ENCODE data around the gene SUMO3. TPM values are rescaled to one million over a fixed set of nuclear protein-coding genes. Genes with fewer than 3 reads are reported as not detected.

The SUMO3 gene
- total RNA-seq, 1 experiment from 2014 or later = 62.3 TPM

DNA sequence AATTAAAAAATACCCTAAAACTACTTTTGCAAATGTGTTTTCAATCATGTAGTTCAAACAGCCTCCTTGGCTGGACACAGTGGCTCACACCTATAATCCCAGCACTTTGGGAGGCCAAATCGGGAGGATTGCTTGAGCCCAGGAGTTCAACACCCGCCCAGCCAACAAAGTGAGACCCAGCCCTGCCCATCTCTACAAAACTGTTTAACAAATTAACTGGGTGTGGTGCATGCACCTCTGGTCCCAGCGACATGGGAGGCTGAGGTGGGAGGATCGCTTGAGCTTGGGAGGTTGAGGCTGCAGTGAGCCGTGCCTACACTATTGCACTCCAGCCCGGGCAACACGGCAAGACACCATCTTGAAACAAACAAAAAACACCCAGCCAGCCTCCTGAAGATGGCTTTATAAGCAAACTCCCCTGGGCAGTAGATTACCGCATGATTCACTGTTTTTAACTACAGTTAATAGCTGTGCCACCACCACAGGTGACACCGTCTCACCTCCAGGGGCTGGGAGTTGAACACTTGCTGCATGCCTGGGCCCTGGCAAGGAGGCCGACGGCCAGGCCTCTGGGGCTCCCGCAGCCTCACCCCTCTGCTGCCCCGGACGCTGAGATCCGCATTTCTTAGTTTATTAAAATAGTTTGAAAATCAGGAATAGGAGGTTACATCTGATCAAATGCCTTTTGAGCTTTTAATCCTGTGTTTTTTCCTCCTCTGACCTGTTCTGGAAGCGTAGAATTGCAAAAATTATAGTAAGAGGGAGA lies 39.4 kb upstream of the SUMO3 start:
- H3K4me3 Mint-ChIP-seq (ENCODE audit: unreplicated experiment) = no peak overlapping the region
- peaks cover 98% of the 10 kb centered on the region for H3K36me3 Mint-ChIP-seq (ENCODE audit: insufficient read depth, unreplicated experiment)
- no TSS peak for BruUV-seq (replicated peaks)
- TF ChIP-seq, protein P1, sequence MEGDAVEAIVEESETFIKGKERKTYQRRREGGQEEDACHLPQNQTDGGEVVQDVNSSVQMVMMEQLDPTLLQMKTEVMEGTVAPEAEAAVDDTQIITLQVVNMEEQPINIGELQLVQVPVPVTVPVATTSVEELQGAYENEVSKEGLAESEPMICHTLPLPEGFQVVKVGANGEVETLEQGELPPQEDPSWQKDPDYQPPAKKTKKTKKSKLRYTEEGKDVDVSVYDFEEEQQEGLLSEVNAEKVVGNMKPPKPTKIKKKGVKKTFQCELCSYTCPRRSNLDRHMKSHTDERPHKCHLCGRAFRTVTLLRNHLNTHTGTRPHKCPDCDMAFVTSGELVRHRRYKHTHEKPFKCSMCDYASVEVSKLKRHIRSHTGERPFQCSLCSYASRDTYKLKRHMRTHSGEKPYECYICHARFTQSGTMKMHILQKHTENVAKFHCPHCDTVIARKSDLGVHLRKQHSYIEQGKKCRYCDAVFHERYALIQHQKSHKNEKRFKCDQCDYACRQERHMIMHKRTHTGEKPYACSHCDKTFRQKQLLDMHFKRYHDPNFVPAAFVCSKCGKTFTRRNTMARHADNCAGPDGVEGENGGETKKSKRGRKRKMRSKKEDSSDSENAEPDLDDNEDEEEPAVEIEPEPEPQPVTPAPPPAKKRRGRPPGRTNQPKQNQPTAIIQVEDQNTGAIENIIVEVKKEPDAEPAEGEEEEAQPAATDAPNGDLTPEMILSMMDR (IDR thresholded peaks at IDR 0.05; ENCODE audit: unreplicated experiment) = no peak
- intact Hi-C loops (cut with micrococcal nuclease) = no loop called here
- CTCF ChIA-PET = interaction anchor here (0.9 to 1.2 kb wide), 2 partner anchors 10 kb away, joined by 3 to 4 read pairs; no protein-coding TSS in a partner anchor
- POLR2A ChIA-PET = interaction anchor here (1.1 to 1.4 kb wide), 4 partner anchors 11 to 56 kb away, joined by 4 to 6 read pairs (median 5); no protein-coding TSS in a partner anchor
- H3K27ac Mint-ChIP-seq (ENCODE audit: low read depth, unreplicated experiment) = no peak overlapping the region
- no peaks in the 10 kb centered on the region for H3K9me3 Mint-ChIP-seq (ENCODE audit: unreplicated experiment)
- DNase-seq (ENCODE audit: unreplicated experiment) = no peak
- H3K4me1 Mint-ChIP-seq (ENCODE audit: insufficient read depth, unreplicated experiment) = peaks cover 24% of the 10 kb centered on the region
- no peaks in the 10 kb centered on the region for H3K27me3 Mint-ChIP-seq (ENCODE audit: insufficient read depth, unreplicated experiment)

DNA sequence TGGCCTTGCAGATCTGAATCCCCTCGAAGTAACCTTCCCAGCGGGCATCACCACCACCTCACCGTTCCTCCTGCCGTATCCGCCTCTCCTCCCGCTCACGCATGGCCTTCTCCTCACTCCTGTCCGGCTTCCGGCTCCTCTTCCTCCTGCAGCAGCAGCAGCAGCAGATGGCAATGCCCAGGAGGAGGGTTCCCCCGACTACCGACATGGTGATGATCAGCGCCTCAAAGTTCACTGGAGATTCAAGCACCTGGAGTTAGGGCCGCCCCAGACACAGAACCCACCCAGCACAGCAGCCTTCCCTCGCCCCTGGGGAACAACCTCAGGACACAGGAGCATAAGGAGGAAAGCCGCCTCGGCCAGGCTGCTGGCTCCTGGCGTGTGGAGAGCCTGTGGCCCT lies 38.3 kb upstream of the SUMO3 start:
- ChIA-PET CTCF (no interaction called here), POLR2A (interaction anchor here (1.9 kb wide), 1 partner anchor 61 kb away, joined by 6 read pairs; no protein-coding TSS in a partner anchor)
- Mint-ChIP-seq H3K9me3 (ENCODE audit: unreplicated experiment) (no peaks in the 10 kb centered on the region), H3K27me3 (ENCODE audit: insufficient read depth, unreplicated experiment) (no peaks in the 10 kb centered on the region), H3K27ac (ENCODE audit: low read depth, unreplicated experiment) (no peak overlapping the region), H3K4me1 (ENCODE audit: insufficient read depth, unreplicated experiment) (peaks cover 17% of the 10 kb centered on the region), H3K36me3 (ENCODE audit: insufficient read depth, unreplicated experiment) (peaks cover 98% of the 10 kb centered on the region), H3K4me3 (ENCODE audit: unreplicated experiment) (no peak overlapping the region)
- DNase-seq (ENCODE audit: unreplicated experiment) = no peak
- BruUV-seq (replicated peaks) = no TSS peak
- intact Hi-C loops (cut with micrococcal nuclease) = no loop called here
- TF ChIP-seq, protein P1 (IDR thresholded peaks at IDR 0.05; ENCODE audit: unreplicated experiment) = no peak

DNA sequence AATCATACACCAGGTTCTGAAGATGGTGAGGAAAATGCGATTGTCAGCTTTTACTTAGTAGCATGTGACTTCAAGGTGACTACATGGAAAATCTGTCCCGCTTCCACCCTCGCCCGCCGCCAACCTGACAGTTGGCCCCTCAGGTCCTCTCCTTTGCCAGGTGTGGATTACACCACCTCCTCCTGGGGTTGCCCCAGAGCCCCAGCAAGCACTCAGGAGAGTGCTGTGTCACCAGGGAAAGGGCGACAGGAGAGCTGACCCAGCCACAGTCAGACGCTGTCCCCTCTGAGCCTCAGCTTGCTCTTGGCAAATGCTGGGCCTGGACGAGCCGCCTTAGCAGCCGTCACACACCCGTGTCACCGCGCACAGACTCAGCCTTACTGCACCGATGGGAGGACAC lies 37.7 kb upstream of the SUMO3 start:
- H3K27ac Mint-ChIP-seq (ENCODE audit: low read depth, unreplicated experiment) = no peak overlapping the region
- TF ChIP-seq, protein P1 (IDR thresholded peaks at IDR 0.05; ENCODE audit: unreplicated experiment) = no peak
- H3K4me1 Mint-ChIP-seq (ENCODE audit: insufficient read depth, unreplicated experiment) = peaks cover 14% of the 10 kb centered on the region
- intact Hi-C loops (cut with micrococcal nuclease) = no loop called here
- H3K27me3 Mint-ChIP-seq (ENCODE audit: insufficient read depth, unreplicated experiment) = no peaks in the 10 kb centered on the region
- no peak for DNase-seq (ENCODE audit: unreplicated experiment)
- no peaks in the 10 kb centered on the region for H3K9me3 Mint-ChIP-seq (ENCODE audit: unreplicated experiment)
- H3K36me3 Mint-ChIP-seq (ENCODE audit: insufficient read depth, unreplicated experiment) = peaks cover 98% of the 10 kb centered on the region
- POLR2A ChIA-PET = interaction anchor here (1.9 kb wide), 1 partner anchor 61 kb away, joined by 6 read pairs; no protein-coding TSS in a partner anchor
- H3K4me3 Mint-ChIP-seq (ENCODE audit: unreplicated experiment) = no peak overlapping the region
- CTCF ChIA-PET = no interaction called here
- no TSS peak for BruUV-seq (replicated peaks)

DNA sequence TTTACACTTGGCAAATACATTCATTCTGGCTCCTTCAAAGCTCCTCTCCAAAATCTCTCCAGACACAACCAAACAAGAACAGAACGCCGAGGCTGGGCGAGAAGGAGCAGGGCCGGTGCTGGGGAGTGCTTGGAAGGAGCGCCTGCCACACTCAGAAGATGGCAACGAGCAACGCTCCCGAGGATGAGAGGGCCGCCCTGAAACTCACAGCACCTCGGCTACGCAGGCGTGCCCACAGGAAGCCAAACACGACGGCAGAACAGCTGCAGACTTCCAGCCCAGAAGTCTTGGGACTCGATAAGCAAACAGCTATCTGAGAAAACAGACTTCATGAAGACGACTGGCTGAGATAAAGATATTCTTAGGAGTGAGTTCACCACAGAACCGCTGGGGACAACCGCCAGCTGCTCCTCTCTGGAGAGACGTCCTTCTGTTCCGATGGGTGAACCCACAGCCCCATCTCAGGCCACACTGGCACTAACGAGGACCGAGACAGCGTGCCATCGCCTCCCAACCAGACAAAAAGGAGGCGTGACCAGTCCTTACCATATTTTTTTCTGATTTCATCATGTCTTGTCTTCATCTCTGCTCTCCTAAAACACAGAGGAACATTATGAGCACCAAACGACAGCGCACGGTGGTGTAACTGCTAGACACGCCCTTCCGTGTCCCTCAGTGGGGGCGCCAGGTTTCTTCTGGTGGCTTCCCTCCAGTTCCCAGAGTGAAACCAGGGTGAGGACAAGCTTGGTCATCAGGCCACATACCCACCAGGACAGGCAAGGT lies 37.0 kb upstream of the SUMO3 start:
- Mint-ChIP-seq H3K36me3 (ENCODE audit: insufficient read depth, unreplicated experiment) (peaks cover 98% of the 10 kb centered on the region), H3K9me3 (ENCODE audit: unreplicated experiment) (no peaks in the 10 kb centered on the region), H3K4me1 (ENCODE audit: insufficient read depth, unreplicated experiment) (peaks cover 14% of the 10 kb centered on the region), H3K4me3 (ENCODE audit: unreplicated experiment) (no peak overlapping the region), H3K27me3 (ENCODE audit: insufficient read depth, unreplicated experiment) (no peaks in the 10 kb centered on the region), H3K27ac (ENCODE audit: low read depth, unreplicated experiment) (no peak overlapping the region)
- ChIA-PET POLR2A (interaction anchor here (1.9 kb wide), 1 partner anchor 62 kb away, joined by 6 read pairs; no protein-coding TSS in a partner anchor), CTCF (no interaction called here)
- intact Hi-C loops (cut with micrococcal nuclease) = no loop called here
- TF ChIP-seq, protein P1 (IDR thresholded peaks at IDR 0.05; ENCODE audit: unreplicated experiment) = no peak
- BruUV-seq (replicated peaks) = no TSS peak
- no peak for DNase-seq (ENCODE audit: unreplicated experiment)
